HG02938 (cell line): ENCODE data around the gene KDM5B.

Experiments
- ATAC-seq: cut with Tn5 transposase; IDR thresholded peaks from one replicate; pipeline ENCODE4 v1.9.1; 2021; ENCODE audit warnings: mild to moderate bottlenecking, moderate library complexity; ENCODE audit not compliant: unreplicated experiment

KDM5B gene

DNA sequence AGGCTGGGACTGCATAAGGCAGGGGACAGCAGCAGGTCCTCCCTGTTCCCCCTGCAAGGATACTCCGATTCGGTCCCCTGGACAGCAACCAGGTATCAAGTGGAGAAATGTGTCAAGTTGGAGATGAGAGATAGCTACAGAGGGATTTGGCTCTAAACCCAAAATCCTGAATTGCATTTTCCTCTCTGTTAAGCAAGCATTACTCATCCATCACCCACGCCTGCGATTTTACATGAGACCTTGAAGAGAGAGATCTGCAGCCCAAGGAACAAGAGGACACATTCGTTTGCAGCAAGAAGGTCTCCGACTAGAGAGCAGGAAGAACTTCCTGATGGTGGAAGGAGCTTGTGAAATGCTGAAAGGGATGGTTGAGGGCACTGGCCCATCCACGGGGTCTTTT, 119.8 kb downstream of the KDM5B start:
- no peak for ATAC-seq

DNA sequence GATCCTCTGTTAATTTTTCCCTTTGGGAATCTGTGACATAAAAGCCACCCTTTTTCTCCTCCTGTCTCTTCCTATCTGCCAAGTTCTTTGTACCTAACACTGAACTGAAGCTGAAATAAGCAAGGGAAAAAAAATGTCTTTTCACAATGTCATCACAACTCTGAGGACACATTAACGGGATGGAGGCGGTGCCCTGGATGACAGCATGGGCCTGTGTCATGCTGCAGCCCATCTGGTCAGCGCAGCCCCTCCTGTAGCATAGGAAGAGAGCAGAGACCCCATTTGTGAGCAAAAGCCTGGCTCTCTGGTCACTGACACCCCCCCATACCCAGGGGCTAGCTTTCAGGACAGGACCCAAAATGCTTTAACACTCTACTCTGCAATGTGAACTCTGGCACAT, 120.4 kb downstream of the KDM5B start:
- ATAC-seq: no peak

DNA sequence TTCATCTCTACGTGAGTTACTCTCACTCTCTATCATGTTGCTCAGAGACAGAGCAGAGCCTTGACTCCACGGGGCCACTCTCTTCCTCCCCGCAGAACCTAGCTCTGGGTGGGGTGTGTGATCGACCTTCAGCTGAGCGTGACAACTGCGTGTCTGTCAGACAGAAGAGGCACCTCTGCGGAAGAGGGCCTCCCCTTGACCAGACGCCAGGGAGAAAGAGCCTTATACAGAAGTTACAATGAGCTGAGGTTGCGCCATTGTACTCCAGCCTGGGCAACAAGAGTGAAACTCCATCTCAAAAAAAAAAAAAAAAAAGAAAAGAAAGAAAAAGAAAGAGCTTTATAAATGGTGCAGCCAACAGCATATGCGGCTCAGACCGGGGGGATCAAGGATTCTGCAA, 120.9 kb downstream of the KDM5B start:
- ATAC-seq: no peak

DNA sequence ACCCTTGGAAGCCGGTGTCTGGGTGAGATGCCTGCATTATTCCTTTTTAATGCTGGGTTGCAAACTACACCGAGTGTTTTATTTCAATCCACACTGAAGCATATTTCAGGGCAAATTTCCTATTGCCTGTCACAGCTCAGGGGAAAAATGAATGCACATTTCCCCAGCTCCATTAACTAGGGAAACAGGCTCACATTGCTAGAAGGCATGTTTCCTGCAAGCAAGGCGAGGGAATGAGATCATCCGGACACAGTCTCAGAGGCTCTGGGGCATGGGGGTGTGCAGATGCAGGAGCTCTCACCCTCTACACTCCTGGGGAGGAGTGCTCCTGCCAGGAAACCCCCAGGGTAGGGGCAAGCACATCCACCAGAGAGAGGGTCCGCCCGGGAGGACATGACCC, 122.6 kb downstream of the KDM5B start:
- no peak for ATAC-seq

DNA sequence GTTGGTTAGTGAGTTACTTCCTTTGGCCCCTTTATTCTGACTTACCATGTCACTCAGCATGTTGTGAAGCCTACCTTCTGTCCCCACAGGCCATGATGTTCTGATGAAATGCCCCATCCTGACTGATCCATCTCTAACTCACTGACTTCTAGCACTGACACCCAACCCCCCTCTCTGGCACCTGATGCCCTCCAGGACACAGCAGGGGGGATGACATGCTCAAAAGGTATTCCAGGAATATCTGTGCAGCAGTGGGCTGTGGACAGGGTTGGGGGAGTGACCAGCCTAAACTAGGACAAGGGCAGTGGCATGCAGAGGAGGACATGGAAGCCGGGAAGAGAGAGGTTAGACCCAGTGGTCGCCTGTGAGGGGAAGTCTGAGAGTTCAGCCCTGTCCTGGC, 123.5 kb downstream of the KDM5B start:
- ATAC-seq: no peak

DNA sequence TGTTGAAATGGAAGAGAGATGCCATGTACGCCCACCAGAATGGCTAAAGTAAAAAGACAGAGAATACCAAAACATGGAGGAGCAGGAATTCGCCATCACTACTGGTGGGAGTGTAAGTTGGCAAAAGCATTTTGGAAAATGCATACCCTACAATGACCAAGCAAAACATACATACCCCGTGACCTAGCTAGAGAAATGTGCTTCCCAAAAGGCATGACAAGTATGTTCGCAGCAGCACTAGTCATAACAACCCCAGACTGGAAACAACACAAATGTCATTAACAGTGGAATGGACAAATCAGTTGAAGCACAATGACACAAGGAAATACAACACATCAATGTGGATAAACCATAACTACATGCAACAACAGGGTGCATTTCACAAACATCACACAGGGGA, 125.2 kb downstream of the KDM5B start:
- ATAC-seq: no peak

DNA sequence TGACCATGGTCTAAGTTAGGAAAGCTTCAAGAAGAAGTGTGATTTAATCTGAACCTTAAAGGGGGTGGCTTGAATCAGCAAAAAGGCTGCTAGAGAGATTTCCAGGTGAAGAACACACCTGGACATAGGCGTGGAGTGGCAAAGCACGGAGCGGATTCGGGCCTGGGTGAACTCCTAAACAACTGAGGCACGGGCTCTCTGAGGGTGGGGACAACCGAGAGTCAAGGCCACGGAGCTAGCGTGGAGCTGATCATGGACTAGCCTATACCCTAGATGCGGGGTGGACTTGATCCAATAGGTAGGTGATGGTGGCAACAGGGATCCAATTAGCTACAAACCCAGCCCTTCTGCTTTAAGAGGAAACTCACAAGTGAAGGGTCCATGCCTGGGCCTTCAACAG, 125.7 kb downstream of the KDM5B start:
- no peak for ATAC-seq

DNA sequence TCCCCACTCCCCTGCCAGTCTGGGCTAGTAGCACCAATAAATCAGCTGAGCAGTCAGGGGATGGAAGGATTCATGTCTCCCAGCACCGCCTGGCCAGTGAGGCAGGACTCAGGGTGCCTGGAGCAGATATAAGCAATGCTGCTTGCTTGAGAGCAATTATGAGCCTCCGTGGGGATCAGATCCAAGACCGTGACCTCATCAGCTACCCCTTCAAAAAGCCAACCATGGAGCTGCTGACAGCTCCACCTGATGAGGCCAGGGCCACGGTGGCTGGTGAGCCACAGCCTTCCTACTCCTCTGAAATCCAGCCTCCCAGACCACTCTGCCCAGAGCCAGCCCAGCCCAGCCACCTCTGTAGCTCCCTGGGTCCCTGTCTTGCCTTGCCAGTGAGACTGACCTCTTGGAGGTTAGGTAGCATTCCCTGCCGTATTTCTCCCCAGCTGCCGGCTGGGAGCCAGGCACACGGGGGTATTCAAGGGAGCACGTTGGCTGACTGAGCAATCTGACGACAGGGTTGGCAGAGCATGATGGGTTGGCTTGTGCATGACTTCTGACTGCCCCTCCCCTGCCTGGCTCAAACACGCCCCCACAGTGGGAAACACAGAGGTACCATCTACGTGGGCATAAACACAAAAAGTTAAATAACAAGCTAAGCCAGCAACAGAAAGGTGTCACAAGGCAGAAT, 126.3 kb downstream of the KDM5B start:
- ATAC-seq: no peak

DNA sequence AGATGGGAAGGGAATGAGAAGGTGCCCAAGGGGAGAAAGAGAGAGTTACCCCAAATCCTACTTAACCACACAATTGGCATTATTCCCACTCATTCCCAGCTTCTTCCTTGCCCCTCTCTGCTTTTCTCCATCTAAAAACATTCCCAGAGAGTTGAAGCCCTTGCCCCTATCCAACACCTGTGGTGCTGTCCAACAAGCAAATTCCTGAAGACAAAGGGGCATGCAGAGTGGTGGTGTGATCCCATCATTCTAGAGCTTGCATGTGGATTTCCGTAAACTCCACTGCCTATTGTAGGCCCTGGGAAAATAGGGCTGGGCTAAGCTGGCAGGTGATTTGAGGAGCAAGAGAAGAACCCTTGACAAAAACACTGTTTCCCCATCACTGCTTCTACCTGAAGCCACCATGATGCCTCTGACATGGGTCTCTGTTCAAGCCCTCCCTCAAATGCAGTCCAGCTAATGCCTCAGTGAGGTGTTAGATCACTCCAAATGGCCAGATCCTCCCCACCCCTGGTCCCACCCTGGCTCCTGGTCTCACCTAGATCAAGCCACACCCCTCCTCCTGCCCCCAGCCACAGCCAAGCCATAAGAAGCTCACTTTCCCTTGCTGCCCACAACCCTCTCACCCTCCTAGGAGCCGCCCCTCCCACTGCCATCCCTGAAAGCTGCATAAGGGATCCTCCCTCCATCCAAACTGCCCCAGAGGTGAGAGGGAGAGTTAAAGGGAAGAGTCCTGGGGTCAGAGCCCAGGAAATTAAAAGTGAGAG, 127.5 kb downstream of the KDM5B start:
- no peak for ATAC-seq

DNA sequence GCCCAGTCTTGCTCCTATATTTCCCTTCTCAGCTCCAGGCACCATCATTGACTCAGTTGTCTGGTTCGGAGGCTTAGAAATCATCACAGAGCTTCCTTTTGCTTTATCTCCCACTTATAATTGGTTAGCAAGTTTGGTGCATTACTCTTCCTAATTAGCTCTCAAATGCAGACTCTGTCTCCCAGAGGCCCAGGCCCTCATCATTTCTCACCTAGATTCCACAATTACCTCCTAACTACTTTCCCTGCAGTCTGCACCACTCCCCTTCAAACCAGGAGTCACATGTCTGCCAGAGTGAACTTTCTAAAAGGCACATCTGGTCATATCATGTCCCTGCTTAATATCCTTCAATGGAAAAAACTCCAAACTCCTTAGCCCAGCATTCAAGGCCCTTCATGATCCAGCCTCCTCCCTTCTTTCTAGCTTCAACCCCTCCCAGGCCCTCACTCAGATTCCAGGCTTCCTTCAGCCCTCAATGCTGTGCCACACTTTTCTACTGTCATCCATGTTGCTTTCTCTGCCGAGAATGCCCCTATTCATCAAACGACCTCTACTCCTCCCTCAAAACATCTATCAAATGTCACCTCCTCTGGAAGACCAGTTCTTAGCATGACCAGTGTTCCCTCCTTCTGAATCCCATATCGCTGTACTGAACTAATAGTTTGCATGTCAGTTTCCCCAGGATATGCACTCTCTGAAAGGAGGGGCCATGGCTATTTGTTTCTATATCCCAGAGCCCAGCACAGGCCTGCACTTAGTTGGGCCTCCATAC, 128.6 kb downstream of the KDM5B start:
- ATAC-seq: no peak

DNA sequence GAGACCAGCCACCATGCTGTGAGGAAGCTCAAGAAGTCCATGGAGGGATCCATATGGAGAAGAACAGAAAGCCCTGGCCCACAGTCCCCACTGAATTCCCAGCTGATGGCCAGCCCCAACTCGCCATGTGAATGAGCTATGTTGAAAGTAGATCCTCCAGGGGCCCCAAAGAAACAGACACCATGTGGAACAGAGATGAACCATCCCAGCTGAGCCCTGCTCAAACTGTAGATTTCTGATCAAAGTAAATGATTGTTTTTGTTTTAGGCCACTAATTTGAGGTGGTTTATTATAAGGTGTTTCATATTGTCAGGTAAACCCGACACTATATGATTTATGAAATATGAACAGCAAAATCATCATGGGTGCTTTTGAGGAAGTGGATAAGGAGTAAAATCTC, 130.8 kb downstream of the KDM5B start:
- no peak for ATAC-seq
